Right ventricle myocardium inferior (tissue), 1 donor: ENCODE results near the gene ACOX3. TPM values are rescaled to one million over a fixed set of nuclear protein-coding genes. Genes with fewer than 3 reads are reported as not detected.

ENCODE experiments used
- ATAC-seq: fragments of 200-7000 bp; cut with Tn5 transposase; one replicate; pipeline ENCODE4 v1.9.1; 2020; ENCODE audit warnings: mild to moderate bottlenecking, moderate library complexity
- DNase-seq: peaks from one replicate; pipeline ENCODE4 v3.0.0; 2021; ENCODE audit errors: missing footprints
- intact Hi-C: fragments of 100-400 bp; cut with DNase I; formaldehyde crosslinking; loops from one replicate; pipeline ENCODE4 v1.11.0; 2022
- total RNA-seq: library from RNA; stranded (reverse); fragmentation: NEBNext Ultra II Directional; extraction: Animal tissue kit (Norgen Biotek cat#: 25700); gene quantifications from one replicate; pipeline ENCODE4 v1.2.1, GENCODE V29; 2021
- donor health status: DM: no; HTN: yes; CAD: no; lungs with severe emphysema.

ACOX3 gene
- total RNA-seq, 1 donor from 2014 or later = 25.3 TPM

DNA sequence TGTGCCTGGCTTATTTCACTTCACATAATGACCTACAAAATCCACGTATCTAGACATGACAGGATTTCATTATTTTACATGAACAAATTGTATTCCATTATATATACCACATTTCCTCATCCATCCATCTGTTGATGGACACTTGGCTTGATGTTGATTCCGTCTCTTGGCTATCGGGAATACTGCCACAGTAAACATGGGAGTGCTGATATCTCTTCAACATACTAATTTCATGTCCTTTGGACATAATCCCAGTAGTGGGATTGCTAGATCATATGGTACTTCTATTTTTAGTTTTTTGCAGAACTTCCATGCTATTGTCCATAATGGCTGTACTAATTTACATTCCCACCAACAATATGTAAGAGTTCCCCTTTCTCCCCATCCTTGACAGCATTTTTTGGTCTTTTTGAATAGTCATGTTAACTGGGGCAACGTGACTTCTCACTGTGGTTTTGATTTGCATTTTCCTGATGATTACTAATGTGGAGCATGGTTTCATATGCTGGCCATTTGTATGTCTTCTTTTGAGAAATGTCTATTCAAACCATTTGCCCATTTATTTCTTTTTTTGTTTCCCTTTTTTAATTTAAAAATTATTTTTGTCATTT is 102.1 kb downstream of the ACOX3 start:
- intact Hi-C loops = no loop called here
- no peak for DNase-seq
- no peak for ATAC-seq

DNA sequence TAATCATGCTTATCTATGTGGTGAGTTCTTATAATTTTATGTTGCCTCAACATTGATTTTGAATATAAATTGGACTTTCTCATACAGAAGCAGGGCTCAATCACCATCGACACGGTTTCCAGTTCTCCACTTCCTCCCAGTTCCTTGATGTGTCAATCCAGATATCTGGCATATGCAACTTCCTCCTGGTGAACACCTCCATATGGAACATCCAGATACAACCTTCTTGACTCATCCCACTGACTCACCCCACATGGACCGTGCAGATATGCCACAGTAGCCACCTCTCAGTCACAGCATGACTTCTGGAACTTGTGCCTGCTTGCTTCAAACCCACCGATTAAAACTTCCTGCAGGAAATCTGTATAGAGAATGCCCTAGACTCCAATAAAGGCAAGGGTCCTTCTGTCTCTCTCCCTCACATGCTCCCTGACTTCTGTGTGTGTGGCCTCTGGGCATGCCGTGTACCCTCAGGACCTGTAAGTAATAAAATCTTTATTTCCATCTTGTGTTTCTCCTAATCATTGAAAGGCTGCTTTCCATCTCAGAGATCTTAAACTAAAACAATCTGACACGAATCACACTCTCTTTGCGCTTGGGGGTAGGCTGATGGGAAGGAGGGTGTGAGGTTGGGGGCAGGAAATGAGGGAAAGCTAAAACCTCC is 104.0 kb downstream of the ACOX3 start:
- no peak for ATAC-seq
- no peak for DNase-seq
- intact Hi-C loops = no loop called here

DNA sequence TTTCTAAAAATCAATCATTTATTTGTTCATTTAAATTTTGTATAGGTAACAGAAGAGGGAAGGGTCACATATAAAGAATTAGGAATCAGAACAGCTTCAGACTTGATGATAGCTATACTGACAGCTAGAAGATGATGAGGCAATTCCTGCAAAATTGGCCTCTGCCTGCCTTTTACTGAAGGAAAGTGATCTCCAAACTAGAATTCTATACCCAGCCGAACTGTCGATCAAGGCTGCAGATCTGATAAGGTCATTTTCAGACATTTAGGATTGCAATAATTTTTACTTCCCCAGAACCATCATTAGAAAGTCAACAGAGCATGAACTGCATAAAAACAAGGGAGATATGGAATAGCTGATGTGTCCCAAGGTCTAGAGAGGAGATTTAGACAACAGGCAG is 104.7 kb downstream of the ACOX3 start:
- DNase-seq (no peak), ATAC-seq (no peak)
- intact Hi-C loops = no loop called here

DNA sequence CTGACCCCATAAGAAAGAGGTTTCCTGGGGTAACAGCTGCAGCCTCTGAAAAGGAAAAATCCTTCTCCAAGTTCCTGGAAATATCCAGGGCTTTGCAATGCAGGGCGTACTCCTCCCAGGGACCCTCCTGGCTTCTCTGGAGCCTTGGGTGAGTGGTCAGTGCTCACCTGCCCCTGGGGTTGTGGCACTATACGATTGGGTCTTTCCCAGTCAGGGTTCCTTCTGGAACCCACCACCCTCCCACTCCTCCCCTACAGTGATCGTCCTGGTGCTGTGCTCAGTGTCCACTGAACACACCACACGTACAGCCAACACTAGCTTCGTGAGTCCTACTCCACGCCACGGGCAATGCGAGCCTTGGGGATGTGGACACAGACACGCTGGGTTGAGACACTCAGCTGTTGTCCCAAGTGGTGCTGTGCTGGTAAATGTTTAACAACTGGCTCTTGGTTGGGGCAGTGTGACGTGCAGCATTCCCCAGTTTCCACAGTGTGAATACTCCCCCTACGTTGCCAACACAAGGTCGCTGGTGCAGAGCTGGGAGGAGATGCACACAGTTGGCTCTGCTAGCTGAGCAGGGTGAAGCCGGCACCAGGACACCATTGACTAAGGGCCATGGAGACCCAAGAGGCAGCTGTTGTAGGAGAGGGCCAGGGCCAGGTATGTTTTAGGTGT is 105.6 kb downstream of the ACOX3 start:
- no peak for ATAC-seq
- intact Hi-C loops = loop anchor here (5.0 kb wide), 1 partner anchor 47 kb away; no protein-coding TSS in a partner anchor
- DNase-seq = no peak

DNA sequence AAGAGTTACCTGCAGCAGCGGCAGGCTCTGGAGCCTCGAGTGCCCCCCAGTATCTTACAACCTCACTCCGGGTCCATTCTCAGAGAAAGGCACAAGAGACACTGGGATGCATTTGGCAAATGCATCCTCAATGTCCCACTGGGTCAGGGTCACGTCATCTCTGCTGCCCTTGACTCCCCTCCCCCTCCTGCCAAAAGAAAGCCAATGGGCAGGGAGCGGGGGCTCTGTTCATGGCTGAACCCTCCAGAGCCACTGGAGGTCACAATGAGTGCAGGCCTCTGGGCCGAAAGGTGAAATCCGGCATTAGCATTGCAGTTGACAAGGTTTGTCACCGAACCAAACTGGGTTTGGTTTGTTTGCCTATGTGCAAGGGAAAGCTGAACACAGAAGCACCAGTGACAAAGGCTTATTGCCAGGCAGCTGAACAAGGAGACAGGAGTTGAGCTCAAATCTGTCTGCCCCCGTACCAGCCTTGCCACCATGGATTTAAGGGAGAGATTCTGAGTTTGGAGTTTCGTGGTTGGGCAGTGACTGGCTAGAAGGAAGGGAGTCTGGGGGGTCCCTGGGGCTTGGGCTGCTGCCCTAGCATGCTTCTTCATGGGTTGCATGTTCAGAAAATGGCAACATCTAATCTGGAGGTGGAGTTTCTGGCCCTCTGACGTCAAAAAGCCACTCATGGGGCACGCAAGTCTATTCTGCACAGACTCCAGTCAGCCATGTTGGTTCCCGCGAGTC is 106.6 kb downstream of the ACOX3 start:
- intact Hi-C loops = loop anchor here (5.0 kb wide), 1 partner anchor 48 kb away; no protein-coding TSS in a partner anchor
- ATAC-seq = no peak
- no peak for DNase-seq

DNA sequence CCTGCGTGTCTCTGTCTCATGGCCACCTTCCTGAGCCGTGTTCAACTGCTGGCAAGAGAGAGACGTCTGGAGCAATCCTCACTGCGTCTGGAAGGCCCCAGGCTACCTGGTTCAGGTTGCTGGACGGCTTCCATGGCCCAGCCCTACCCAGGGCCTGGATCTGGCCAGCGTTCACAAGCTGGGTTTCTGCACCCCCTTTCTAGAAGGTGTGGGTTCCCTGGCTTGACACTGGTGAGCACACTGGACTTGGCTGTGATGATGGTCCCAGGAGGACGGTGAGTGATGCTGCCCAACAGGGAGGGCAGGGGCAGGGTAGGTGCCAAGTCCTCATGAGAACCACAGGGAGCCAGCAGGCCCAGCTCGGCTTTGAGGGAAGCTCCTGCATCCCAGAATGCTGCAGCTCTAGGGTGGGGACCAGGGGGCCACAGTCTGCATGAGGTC is 107.6 kb downstream of the ACOX3 start:
- DNase-seq = no peak
- ATAC-seq = no peak
- intact Hi-C loops = loop anchor here (5.0 kb wide), 1 partner anchor 49 kb away; no protein-coding TSS in a partner anchor

DNA sequence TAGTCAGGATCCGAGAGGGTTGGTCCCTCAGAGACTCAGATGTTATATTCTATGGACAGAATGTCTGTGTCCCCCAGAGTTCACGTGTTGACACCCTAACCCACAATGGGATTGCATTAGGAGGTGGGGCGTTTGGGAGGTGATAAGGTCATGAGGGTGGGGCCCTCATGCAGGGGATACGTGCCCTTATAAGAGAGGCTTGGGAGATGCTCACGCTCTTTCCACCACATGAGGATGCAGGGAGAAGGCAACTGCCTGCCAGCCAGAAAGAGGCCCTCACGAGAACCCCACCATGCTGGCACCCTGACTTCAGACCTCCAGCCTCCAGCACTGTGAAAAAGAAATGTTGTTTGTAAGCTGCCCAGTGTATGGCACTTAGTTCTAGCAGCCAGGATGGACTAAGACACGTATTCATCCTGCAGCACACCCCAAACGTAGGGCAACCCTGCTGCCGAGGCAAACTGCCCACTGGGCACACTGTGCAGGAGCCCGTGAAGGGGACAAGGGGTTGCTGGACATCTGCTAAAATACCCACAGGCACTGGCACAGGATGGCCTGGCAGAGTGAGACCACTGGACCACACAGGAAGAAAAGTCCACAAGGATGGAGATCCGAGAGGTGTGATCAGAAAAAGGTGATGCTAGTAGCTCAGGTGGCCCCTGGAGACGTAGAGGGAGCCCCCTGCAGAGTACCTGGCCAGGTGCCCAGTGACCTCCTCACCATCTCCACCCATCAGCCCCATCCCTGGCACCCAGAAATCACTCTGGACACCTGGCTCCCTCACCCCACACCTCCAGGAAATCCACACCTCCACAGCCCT is 108.3 kb downstream of the ACOX3 start:
- intact Hi-C loops = loop anchor here (5.0 kb wide), 1 partner anchor 50 kb away; no protein-coding TSS in a partner anchor
- DNase-seq (no peak), ATAC-seq (no peak)

DNA sequence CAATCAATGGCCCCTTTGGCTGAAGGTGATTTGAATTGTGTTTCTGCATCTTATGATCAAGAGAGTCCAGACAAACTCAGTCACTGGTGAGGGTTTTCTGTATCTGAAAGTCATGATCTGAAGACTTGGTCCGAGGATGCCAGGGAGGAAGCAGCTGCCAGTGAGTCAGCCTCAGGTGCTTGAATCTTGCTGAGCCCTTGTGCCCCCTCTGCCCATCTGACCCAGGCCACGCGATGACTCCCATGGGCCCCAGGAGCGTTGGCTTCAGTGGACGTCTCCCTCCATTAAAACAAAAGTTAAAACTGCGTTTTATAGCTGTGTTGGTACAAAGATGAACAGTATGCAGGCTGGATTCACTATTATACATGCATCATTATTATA is 109.0 kb downstream of the ACOX3 start:
- DNase-seq = no peak
- intact Hi-C loops = loop anchor here (1.0 to 5.0 kb wide), 3 partner anchors 9 to 71 kb away; no protein-coding TSS in a partner anchor
- ATAC-seq = no peak

DNA sequence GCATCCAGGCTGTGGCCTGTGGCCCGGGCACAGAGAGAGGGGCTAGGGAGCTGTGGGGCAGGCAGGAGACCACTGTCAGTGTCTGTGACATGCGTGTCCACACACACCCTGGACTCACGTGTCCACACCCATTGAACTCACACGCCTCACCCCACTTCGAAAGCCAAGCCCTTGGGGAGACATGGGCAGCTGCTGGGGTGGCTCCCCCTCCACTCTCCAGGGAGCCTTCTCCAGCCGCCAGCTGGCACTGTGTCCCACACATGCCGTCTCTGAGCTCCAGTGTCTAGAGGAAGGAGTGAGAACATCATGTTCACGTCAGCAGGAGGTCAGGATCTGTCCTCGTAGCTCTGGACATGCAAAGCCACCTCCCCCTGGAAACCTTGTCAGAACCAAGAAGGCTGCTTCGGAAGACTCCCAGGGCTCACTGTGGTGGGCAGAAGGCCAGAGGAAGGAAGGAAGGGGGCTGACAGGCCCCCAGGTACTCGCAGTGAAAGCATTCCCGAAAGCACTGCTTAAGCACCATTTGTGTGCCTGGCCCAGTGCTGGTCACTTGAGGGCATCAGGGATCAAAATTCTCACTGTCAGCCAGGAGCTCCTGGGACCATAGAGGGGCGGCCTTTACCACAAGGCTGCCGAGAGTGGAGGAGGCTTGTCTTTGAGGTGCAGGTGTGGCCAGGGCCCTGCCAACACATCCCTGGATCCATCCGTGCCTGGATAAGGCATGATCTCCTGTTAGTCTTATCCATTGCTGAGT is 109.5 kb downstream of the ACOX3 start:
- intact Hi-C loops = loop anchor here (1.0 to 5.0 kb wide), 3 partner anchors 9 to 72 kb away; no protein-coding TSS in a partner anchor
- DNase-seq (peak; percentile 90), ATAC-seq (peak; percentile 97)

DNA sequence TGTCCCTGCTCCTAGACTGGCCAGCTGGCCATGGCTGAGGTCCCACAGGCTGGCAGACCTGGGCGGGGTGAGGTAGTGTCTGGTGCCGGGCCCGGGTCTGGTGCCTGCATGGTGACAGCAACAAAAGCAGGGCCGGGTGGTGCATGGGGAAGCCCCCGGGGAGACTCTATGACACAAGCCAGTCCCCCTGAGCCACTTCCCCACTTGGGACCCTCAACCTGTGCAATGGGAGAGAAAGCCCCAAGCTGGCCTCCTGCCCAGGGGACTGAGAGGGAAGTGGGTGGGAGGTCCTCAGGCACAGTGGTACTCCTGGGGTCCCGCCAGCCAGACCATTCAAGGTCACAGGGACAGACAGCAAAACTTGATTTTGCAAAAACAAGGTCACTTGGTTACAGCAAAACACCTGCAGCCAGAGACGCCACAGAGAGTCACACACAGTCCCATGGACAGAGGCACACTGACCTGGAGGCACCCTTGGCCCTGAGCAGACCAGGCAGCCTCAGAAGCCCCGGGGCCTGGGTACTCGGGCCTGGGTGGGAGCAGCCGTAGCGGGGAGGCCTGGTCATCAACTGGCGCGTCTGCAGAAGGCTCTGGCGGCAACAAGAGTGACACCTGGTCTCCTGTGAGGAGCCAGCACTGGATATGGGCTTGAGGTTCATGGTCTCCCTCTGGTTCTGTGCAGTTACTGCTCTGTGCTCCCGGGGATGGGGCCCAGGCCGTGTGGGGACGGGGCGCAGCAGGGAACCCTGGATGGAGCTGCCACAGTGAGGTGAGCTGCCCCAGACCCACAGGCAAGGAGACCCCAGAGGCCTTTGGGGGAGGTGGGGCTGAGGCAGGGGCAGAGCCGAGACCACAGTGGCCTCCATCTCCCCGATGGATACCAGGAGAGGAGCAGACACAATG is 110.4 kb downstream of the ACOX3 start:
- DNase-seq (no peak), ATAC-seq (peak; percentile 20)
- intact Hi-C loops = loop anchor here (2.0 to 5.0 kb wide), 2 partner anchors 52 to 73 kb away; no protein-coding TSS in a partner anchor

DNA sequence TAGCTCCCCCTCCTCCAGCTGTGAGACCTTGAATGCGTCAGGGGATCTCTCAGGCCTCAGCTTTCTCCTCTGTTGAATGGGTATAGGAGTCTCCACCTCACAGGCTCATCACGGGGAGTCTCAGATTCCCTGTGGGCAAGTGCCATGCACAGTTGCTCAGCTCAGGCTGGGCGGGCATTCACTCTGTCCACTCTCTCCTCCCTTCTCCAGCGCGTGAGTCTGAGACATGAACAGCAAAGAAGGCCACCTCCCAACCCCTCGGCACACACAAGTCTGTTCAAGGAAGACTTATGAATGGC is 111.0 kb downstream of the ACOX3 start:
- DNase-seq = no peak
- no peak for ATAC-seq
- intact Hi-C loops = no loop called here

DNA sequence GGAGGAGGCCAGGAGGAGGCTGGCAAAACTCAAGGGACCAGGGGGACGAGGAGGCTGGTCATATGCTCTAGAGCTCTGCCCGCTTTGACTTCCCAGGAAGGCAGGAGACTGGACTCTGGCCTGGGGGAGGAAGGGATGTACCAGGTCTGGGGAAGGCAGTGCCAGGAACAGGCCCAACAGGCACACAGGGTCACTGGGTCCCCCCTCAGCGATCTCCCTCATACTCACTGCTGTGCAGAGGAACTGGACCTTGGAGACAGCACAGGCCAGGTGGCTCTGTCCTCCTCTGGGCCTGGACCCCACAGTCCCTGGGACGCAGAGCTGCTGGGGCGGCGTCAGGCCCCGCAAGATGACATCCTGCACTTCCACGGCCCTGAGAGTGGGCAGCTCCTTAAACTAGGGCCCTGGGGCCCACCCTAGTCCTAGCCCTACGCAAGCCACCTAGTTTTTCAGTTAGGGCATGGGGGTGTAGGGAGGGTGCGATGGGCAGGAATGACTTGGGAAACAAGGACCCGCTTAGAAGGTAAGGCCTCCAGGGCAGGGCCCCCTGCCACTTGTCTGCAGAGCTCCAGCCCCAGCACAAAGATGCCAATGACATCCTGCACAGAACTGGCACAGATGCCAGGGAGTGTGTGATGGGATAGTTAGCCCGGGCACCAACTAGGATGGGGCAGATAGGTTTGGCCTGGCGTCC is 111.5 kb downstream of the ACOX3 start:
- ATAC-seq = no peak
- intact Hi-C loops = no loop called here
- no peak for DNase-seq

DNA sequence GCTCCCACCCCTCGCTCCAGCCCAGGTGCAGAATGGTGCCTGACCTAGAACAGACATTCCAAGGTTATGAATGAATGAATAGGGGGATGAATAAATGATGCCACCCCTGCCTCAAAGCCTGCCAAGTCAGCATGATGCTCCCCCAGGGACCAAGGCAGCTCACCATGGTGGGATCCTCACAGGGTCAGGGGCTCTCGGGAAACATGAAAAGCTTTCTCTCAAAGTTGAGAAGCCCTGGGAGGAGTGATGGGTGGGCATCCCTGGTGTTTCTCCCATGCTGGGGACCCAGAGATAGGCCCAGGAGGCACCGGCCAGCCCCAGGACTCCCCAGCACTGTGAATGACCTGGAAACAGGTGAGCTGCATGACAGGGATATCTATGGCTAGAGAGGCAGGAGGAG is 112.1 kb downstream of the ACOX3 start:
- intact Hi-C loops = no loop called here
- ATAC-seq (no peak), DNase-seq (no peak)

DNA sequence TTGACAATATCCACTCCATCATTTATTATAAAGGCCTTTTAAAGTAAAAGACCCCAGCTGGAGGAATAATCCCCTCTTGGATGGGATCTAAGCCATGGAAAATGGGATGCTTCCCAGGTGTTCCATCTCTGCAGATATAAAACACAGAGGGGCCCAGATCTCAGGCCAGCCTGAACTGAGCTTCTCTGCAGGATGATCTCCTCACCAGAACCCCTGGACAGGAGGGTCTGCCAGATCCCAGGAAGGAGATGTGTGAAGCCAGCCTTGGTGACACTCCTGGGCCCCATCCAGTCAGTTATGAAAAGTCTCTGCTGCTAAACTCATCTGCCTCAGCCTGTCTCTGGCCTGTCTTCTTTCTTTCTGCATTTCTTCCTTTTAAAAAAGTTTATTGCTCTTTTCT is 114.3 kb downstream of the ACOX3 start:
- DNase-seq (no peak), ATAC-seq (no peak)
- intact Hi-C loops = no loop called here

DNA sequence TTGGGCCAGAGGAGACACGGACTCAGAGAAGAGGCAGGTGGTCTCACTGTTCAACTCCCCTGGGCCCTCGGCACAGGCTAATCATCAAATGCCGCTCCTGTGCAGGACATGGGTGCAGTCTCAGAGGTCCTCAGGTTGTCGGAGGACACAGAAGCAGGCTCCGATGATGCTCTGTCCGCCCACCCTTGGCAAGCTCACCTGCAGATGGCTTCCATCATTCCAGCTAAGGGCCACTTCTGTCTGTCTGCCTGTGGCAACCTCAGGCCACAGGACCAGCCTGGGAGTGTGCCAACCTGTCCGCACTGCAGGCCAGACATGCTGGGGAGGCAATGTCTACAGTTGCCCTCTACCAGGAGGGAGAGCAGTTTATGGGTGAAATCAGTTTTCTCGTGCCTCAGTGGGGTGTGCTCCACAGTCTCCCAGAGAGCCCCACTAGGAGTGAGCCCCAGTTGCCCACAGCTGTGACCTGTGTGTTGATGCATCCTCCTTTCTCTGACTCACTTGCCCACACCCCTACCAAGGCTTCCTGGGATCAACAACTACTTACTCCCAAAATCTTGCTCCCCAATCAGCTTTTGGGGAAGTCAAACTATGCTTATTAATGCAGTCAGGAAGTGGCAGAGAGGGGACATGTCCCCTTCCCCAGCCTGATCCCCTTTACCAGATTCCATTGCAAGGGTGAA is 115.1 kb downstream of the ACOX3 start:
- DNase-seq (no peak), ATAC-seq (no peak)
- intact Hi-C loops = no loop called here
